CD4-positive, CD25-positive, alpha-beta regulatory T cell (primary cell): ENCODE measurements around the gene RNF19B. TPM values are rescaled to one million over a fixed set of nuclear protein-coding genes. Genes with fewer than 3 reads are reported as not detected.
A peak's percentile ranks its signal among the peaks of the same experiment; 100 is the strongest.

ENCODE experiments used
- ATAC-seq, 2 donors: fragments of 150-1000 bp; cut with Tn5 transposase; one replicate each; pipeline ENCODE4 v1.10.0; 2021; ENCODE audit warnings: low read depth in 2 of 2, moderate number of reproducible peaks in 2 of 2, moderate library complexity in 1 of 2
- DNase-seq, 3 donors: peaks; one replicate each; pipeline versions ENCODE4 v3.0.0 to v3.0.0-alpha.2; 2012 to 2022; ENCODE audit warnings: mixed read lengths in 1 of 3
- H3K27ac ChIP-seq: one replicate; pipeline ENCODE4 v1.7.0; 2013; ENCODE audit warnings: mild to moderate bottlenecking, low read length; ENCODE audit not compliant: insufficient read depth, poor library complexity, severe bottlenecking
- H3K27me3 ChIP-seq: one replicate; pipeline ENCODE4 v1.7.0; 2013; ENCODE audit warnings: low read length; ENCODE audit not compliant: control insufficient read depth, insufficient read depth
- H3K36me3 ChIP-seq: one replicate; pipeline ENCODE4 v1.7.0; 2013; ENCODE audit warnings: mild to moderate bottlenecking, low read length, moderate library complexity; ENCODE audit not compliant: control insufficient read depth, insufficient read depth
- H3K4me1 ChIP-seq: 2 replicates; pipeline ENCODE4 v1.7.0; 2013; ENCODE audit warnings: mild to moderate bottlenecking, low read length; ENCODE audit not compliant: insufficient read depth, control insufficient read depth, poor library complexity, severe bottlenecking
- H3K4me3 ChIP-seq: one replicate; pipeline ENCODE4 v1.7.0; 2013; ENCODE audit warnings: low read depth, mild to moderate bottlenecking, low read length, moderate library complexity
- H3K9me3 ChIP-seq, 2 experiments: 1 replicate in 1 of 2; 2 replicates in 1 of 2; pipeline ENCODE4 v1.7.0; 2013; ENCODE audit warnings: low read length in 2 of 2, mild to moderate bottlenecking in 1 of 2, moderate library complexity in 1 of 2; ENCODE audit not compliant: control insufficient read depth in 2 of 2
- H3K27ac Mint-ChIP-seq, 3 donors: one replicate each; pipeline ENCODE4 v1.8.0; 2020 to 2022; ENCODE audit warnings: mild to moderate bottlenecking in 3 of 3, mixed read lengths in 3 of 3, moderate library complexity in 2 of 3
- H3K27me3 Mint-ChIP-seq: one replicate; pipeline ENCODE4 v1.8.0; 2022; ENCODE audit warnings: mild to moderate bottlenecking, mixed read lengths
- H3K36me3 Mint-ChIP-seq: one replicate; pipeline ENCODE4 v1.8.0; 2020; ENCODE audit warnings: mixed read lengths
- H3K4me1 Mint-ChIP-seq, 4 donors: one replicate each; pipeline ENCODE4 v1.8.0; 2020 to 2022; ENCODE audit warnings: mixed read lengths in 4 of 4, mild to moderate bottlenecking in 1 of 4
- H3K4me3 Mint-ChIP-seq, 4 donors: one replicate each; pipeline ENCODE4 v1.8.0; 2020 to 2022; ENCODE audit warnings: mild to moderate bottlenecking in 4 of 4, mixed read lengths in 4 of 4, moderate library complexity in 3 of 4
- H3K9me3 Mint-ChIP-seq, 7 donors: one replicate each; pipeline ENCODE4 v1.8.0; 2020 to 2022; ENCODE audit warnings: mixed read lengths in 7 of 7, mild to moderate bottlenecking in 3 of 7, moderate library complexity in 2 of 7
- polyA plus RNA-seq, 4 donors: library from polyadenylated mRNA; unstranded; fragments of 300-500 nt; fragmentation: Illumina TruSeq; gene quantifications; one replicate each; pipeline ENCODE4 v1.2.3, GENCODE V29; 2021
- total RNA-seq: library from RNA; stranded (reverse); gene quantifications from one replicate; pipeline ENCODE4 v1.2.3, GENCODE V29; 2022

RNF19B gene
- total and polyA plus RNA-seq, 5 donors from 2014 or later = 2.0 to 44.9 (median 2.4) TPM

DNA sequence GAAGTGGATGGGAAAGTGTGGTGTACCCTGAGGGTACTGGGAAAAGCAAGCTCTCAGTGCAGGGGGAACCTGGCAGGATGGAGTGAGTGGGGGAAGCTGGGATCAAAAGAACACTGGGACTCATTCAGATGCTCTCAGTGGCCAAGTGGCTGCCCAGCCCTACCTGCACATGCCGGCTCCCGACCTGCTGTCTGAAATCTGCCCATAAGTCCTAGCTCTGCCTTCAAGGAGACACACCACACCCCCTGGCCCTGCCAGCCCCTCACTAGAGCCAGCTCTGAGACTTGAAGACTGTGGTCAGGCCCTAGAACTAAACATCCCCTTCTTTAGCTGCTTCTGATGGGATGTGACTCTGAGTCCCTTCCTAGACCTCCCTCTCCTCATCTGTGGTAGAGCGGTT, 65.7 kb downstream of the RNF19B start:
- Histone ChIP-seq H3K27ac (no peak overlapping the region), H3K9me3 (no peaks in the 10 kb centered on the region), H3K27me3 (peaks cover 11% of the 10 kb centered on the region), H3K36me3 (no peaks in the 10 kb centered on the region), H3K4me3 (no peak overlapping the region), H3K4me1 (peaks cover 11% of the 10 kb centered on the region)
- DNase-seq (no peak), ATAC-seq (no peak)
- peak overlapping the region in 1 of 4 donors; percentile 61 for H3K4me3 Mint-ChIP-seq
- H3K36me3 Mint-ChIP-seq = no peaks in the 10 kb centered on the region
- H3K4me1 Mint-ChIP-seq = peaks cover 0 to 12% (median 5%) of the 10 kb centered on the region in 4 donors
- H3K27ac Mint-ChIP-seq = no peak overlapping the region
- H3K27me3 Mint-ChIP-seq = peaks cover 80% of the 10 kb centered on the region
- H3K9me3 Mint-ChIP-seq = no peaks in the 10 kb centered on the region

DNA sequence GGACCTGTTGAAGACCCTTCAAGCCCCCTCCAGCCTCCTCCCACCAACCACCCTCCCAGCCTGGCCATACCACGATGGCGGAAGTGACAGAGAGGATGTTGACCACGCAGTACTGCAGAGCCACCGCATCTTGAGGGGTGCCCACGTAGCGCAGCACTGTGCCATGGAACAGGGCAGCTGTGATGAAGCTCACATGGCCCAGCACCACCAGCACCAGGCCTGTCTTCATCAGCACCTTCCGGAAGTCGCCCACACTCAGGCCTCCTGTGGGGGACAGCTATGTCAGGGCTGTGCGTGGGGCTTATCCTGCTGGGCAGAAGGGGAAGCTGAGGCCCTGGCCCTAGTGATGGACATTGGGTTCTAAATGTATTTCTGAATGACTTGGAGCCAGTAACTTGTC, 66.6 kb downstream of the RNF19B start:
- no peak overlapping the region for H3K4me3 ChIP-seq
- peaks cover 78% of the 10 kb centered on the region for H3K27me3 Mint-ChIP-seq
- H3K4me1 Mint-ChIP-seq = peaks cover 0 to 15% (median 6%) of the 10 kb centered on the region in 4 donors
- peaks cover 11% of the 10 kb centered on the region for H3K27me3 ChIP-seq
- H3K36me3 ChIP-seq = no peaks in the 10 kb centered on the region
- no peaks in the 10 kb centered on the region for H3K9me3 ChIP-seq
- H3K27ac Mint-ChIP-seq = no peak overlapping the region
- H3K4me1 ChIP-seq = peaks cover 20% of the 10 kb centered on the region
- DNase-seq (no peak), ATAC-seq (no peak)
- no peaks in the 10 kb centered on the region for H3K36me3 Mint-ChIP-seq
- H3K9me3 Mint-ChIP-seq = no peaks in the 10 kb centered on the region
- H3K27ac ChIP-seq = no peak overlapping the region
- H3K4me3 Mint-ChIP-seq = no peak overlapping the region

DNA sequence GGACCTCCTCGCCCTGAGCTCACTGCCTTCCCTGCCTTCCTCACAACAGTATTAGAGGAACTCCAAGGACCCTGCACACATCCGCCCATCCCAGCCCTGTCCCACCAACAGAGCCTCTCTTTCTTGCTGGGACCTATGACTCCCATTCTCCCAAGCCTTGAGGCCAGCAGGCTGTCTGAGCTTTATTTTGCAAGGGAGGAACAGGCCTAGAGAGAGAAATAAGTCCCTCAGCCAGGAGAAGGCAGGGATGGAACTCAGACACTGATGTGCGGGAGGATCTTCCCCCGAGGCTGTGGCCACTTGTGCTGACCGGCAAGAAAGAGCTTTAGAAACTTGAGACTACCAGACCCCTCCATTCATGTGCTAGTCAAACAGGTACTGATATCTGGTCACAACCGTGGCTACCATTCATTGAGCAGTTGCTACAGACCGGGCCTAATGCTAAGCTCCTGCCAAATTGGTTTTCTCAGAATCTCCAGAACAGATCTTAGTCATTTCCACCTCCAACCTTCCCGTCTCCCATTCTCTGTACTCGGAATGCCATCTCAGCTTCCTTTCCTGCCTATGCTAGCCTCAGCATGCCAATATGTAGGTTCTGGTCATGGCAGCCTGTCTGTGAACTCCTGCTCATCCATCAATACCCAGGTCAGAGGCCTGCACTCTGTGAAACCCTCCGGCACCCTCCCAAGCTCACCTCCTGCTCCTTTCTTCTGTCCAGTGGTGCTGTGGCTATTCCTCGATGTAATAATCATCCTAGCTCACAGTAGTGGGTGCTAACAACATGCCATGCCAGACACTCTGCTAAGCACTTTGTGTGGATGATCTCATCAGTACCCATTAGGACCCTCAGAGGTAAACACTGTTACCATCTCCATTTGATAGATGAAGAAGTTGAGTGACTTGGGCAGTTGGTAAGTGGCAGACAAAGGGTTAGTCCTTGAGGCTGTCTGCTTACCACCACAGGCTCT, 67.2 kb downstream of the RNF19B start:
- Histone ChIP-seq H3K27ac (no peak overlapping the region), H3K9me3 (no peaks in the 10 kb centered on the region), H3K4me3 (no peak overlapping the region), H3K27me3 (peaks cover 14% of the 10 kb centered on the region), H3K4me1 (peaks cover 23% of the 10 kb centered on the region), H3K36me3 (no peaks in the 10 kb centered on the region)
- no peak for DNase-seq
- no peak overlapping the region for H3K4me3 Mint-ChIP-seq
- no peaks in the 10 kb centered on the region for H3K36me3 Mint-ChIP-seq
- H3K27me3 Mint-ChIP-seq = peaks cover 75% of the 10 kb centered on the region
- H3K27ac Mint-ChIP-seq = no peak overlapping the region
- H3K9me3 Mint-ChIP-seq = peaks cover 0 to 4% (median 0%) of the 10 kb centered on the region in 7 donors
- peaks cover 0 to 19% (median 8%) of the 10 kb centered on the region in 4 donors for H3K4me1 Mint-ChIP-seq
- no peak for ATAC-seq

DNA sequence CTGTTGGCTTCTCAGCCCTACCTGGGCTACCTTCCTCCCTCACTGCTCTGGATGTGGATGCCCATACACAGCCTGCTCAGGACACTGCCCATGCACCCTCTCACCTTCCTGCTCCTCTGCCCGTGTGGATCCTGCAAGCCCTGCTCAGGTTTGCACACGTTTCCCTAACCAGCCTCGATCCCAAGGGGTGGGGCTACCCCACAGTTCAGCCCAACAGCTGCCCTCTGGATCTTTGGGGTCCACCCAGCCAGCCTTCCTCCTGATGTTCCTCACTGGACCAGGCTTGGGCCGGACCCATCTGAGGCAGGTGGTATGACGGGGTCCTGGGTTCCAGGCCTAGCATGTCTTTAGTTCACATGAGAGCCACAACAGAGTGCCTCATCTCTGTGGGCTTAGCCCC, 68.2 kb downstream of the RNF19B start:
- no peak for ATAC-seq
- Mint-ChIP-seq H3K27me3 (peaks cover 75% of the 10 kb centered on the region), H3K4me1 (peaks cover 0 to 21% (median 10%) of the 10 kb centered on the region in 4 donors), H3K27ac (no peak overlapping the region), H3K4me3 (peak overlapping the region in 1 of 4 donors; percentile 24), H3K9me3 (peaks cover 0 to 4% (median 0%) of the 10 kb centered on the region in 7 donors), H3K36me3 (no peaks in the 10 kb centered on the region)
- Histone ChIP-seq H3K4me1 (peaks cover 19% of the 10 kb centered on the region), H3K4me3 (no peak overlapping the region), H3K27me3 (peaks cover 13% of the 10 kb centered on the region), H3K27ac (no peak overlapping the region), H3K36me3 (no peaks in the 10 kb centered on the region), H3K9me3 (no peaks in the 10 kb centered on the region)
- no peak for DNase-seq

DNA sequence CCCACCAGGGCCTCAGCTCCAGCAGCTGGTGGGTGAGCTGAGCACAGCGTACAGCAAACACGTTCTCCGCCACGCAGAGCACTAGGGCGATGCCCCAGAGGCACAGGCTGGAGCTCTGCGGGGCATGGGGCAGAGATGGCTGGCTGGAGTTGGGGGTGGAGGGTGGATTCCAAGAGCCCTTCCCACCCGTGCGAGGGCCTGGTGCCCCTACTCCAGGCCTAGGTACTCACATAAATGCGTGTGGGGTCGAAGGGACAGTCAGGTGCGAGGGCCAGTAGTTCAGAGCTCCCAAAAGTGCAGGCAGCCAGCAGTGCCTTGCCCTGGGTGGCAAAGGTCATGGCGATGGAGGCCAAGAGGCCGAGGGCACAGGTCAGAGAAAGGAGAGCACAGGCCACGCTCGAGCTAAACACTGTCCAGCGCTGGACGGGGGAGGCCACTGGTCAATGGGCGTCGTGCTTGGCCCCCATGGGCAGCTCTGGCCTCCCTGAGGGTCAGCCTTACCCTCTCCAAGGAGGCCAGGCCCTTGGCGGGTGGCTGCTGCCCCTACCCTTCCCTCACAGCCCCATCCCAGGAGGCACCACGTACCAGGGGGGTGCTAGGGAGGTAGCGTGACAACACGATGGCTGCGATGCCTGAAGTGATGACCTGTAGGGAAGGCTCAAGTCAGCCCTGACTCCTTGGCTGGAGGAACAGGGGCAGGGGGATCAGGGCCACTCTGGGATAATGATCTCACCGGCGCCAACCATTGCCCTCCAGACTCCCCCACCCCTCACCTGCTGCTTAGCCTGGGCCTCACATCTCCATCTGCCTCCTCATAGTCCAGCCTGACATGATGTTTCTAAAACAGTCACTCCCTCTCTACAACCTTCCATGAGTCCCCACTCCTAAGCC, 69.0 kb downstream of the RNF19B start:
- Mint-ChIP-seq H3K4me1 (peaks cover 0 to 21% (median 9%) of the 10 kb centered on the region in 4 donors), H3K36me3 (no peaks in the 10 kb centered on the region), H3K27me3 (peaks cover 78% of the 10 kb centered on the region), H3K27ac (no peak overlapping the region), H3K4me3 (peak overlapping the region in 1 of 4 donors; percentile 53), H3K9me3 (peaks cover 0 to 4% (median 0%) of the 10 kb centered on the region in 7 donors)
- Histone ChIP-seq H3K27ac (no peak overlapping the region), H3K27me3 (peaks cover 17% of the 10 kb centered on the region), H3K4me1 (peaks cover 13% of the 10 kb centered on the region), H3K9me3 (no peaks in the 10 kb centered on the region), H3K4me3 (no peak overlapping the region), H3K36me3 (no peaks in the 10 kb centered on the region)
- no peak for DNase-seq
- no peak for ATAC-seq

DNA sequence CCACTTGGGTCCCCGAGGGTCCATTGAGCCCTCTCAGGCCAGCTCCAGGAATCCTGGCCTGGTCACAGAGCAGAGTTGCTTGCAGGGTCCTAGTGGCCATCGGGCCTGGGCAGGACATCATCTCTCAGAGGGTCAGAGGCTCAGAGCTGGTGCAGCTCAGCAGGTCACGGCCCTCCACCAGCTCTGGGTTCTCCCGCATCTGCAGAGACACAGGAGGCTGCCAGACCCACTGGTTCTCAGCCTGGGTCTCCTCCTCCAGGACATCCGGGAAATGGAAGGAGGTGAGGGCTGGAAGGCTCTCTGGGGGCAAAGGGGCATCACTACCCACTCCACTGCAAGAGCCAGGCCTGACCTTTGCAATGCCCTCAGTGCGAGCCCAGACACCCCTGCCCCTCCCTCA, 69.9 kb downstream of the RNF19B start:
- peaks cover 0 to 18% (median 7%) of the 10 kb centered on the region in 4 donors for H3K4me1 Mint-ChIP-seq
- no peak overlapping the region for H3K27ac Mint-ChIP-seq
- H3K9me3 Mint-ChIP-seq = peaks cover 0 to 4% (median 0%) of the 10 kb centered on the region in 7 donors
- H3K9me3 ChIP-seq = no peaks in the 10 kb centered on the region
- no peak for ATAC-seq
- H3K27me3 ChIP-seq = peaks cover 15% of the 10 kb centered on the region
- peaks cover 12% of the 10 kb centered on the region for H3K4me1 ChIP-seq
- DNase-seq = no peak
- peaks cover 77% of the 10 kb centered on the region for H3K27me3 Mint-ChIP-seq
- no peaks in the 10 kb centered on the region for H3K36me3 Mint-ChIP-seq
- no peak overlapping the region for H3K4me3 ChIP-seq
- H3K4me3 Mint-ChIP-seq = peak overlapping the region in 1 of 4 donors; percentile 19
- H3K36me3 ChIP-seq = no peaks in the 10 kb centered on the region
- no peak overlapping the region for H3K27ac ChIP-seq

DNA sequence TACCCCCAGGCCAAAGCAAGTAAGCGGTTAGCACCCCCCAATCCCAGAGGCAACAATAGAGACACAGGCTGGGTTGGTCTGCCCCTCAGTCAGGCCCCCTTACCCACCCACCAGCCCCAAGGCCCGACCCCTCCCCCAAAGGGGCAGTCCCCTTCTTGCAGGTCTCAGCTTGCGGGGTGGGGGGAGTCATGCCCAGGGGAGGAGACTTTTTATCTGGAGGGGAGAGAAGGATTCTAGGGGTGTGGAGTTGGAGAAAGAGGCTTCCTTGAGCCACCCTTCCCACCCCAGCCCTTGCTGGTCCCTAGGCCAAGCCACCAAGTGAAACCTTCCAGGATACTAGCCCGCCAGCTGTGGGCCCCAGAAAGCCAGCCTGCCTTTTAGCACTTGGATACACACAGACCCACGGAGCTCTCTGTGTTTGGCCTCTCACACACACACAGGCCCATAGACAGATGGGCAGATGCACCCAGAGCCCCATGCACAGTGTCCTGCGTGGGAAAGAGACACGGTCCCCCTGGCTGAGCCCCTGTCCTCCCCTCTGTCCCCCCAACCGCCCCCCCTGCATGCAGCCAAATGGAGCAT, 70.5 kb downstream of the RNF19B start:
- H3K9me3 Mint-ChIP-seq = peaks cover 0 to 4% (median 0%) of the 10 kb centered on the region in 7 donors
- no peak for ATAC-seq

More for the DNA sequence above, 70.5 kb downstream of the RNF19B start:
- Histone ChIP-seq H3K4me1 (peaks cover 12% of the 10 kb centered on the region), H3K36me3 (no peaks in the 10 kb centered on the region), H3K9me3 (no peaks in the 10 kb centered on the region), H3K27ac (no peak overlapping the region), H3K27me3 (peaks cover 15% of the 10 kb centered on the region), H3K4me3 (no peak overlapping the region)
- H3K27ac Mint-ChIP-seq = no peak overlapping the region
- H3K27me3 Mint-ChIP-seq = peaks cover 77% of the 10 kb centered on the region
- peaks cover 0 to 18% (median 7%) of the 10 kb centered on the region in 4 donors for H3K4me1 Mint-ChIP-seq
- H3K4me3 Mint-ChIP-seq = peak overlapping the region in 2 of 4 donors; percentile 16 to 81
- H3K36me3 Mint-ChIP-seq = no peaks in the 10 kb centered on the region
- DNase-seq = no peak
